Upper lobe of left lung (tissue), 4 donors: Measurements from ENCODE around the gene CDR2.

Experiments used
- POLR2A ChIP-seq, 4 donors: fragments of 450-650 bp; IDR thresholded peaks; one replicate each; pipeline ENCODE4 v1.5.1; 2016 to 2017; ENCODE audit warnings: antibody characterized with exemption in 4 of 4, mild to moderate bottlenecking in 2 of 4
- TF ChIP-seq, protein P1 (sequence below), 6 experiments: fragments of 450-650 bp in 4 of 6; fragments of 200-600 bp in 2 of 6; sonication (generic) in 2 of 6; IDR thresholded peaks; one replicate each; pipeline ENCODE4 v1.5.1; 2016 to 2019; ENCODE audit warnings: antibody characterized with exemption in 6 of 6

DNA sequence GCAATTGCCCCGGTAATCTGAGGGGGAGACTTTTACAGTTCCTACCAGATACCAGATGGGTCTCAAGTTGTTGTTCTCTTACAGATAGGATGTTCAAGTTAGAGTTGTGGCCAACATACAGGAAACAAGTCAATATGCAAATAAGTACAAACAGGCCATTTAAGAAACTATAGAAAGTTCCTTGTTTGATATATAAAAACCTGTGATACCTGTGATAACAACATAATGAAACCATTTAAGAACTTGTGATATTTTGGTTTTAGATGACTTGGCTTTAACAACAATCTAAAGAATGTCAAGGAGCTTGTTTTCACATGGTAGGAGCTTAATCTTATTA, 16.8 kb downstream of the CDR2 start:
- TF ChIP-seq, protein P1, sequence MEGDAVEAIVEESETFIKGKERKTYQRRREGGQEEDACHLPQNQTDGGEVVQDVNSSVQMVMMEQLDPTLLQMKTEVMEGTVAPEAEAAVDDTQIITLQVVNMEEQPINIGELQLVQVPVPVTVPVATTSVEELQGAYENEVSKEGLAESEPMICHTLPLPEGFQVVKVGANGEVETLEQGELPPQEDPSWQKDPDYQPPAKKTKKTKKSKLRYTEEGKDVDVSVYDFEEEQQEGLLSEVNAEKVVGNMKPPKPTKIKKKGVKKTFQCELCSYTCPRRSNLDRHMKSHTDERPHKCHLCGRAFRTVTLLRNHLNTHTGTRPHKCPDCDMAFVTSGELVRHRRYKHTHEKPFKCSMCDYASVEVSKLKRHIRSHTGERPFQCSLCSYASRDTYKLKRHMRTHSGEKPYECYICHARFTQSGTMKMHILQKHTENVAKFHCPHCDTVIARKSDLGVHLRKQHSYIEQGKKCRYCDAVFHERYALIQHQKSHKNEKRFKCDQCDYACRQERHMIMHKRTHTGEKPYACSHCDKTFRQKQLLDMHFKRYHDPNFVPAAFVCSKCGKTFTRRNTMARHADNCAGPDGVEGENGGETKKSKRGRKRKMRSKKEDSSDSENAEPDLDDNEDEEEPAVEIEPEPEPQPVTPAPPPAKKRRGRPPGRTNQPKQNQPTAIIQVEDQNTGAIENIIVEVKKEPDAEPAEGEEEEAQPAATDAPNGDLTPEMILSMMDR (IDR thresholded peaks at IDR 0.05): no peak
- no peak for TF ChIP-seq POLR2A (IDR thresholded peaks at IDR 0.05)
